GM23338 (cell line): Measurements from ENCODE around the gene AMBRA1. TPM values are rescaled to one million over a fixed set of nuclear protein-coding genes. Genes with fewer than 3 reads are reported as not detected.

Source experiments
- CREB1 ChIP-seq: fragments of 250-450 bp; sonication (Bioruptor Pico); IDR thresholded peaks from 2 replicates; pipeline ENCODE4 v1.5.0; 2020; ENCODE audit warnings: low read depth, mild to moderate bottlenecking, moderate library complexity
- EZH2 ChIP-seq: fragments of 200-600 bp; sonication (generic); IDR thresholded peaks from one replicate; pipeline ENCODE4 v1.8.0; 2017; ENCODE audit warnings: antibody characterized with exemption, mild to moderate bottlenecking, low read depth; ENCODE audit not compliant: unreplicated experiment
- EZH2phosphoT487 ChIP-seq: fragments of 200-600 bp; sonication (generic); IDR thresholded peaks from one replicate; pipeline ENCODE4 v1.8.1; 2018; ENCODE audit warnings: antibody characterized with exemption; ENCODE audit not compliant: unreplicated experiment
- JUNB ChIP-seq: IDR thresholded peaks from one replicate; pipeline ENCODE4 v1.6.1; 2016; ENCODE audit warnings: antibody characterized with exemption; ENCODE audit not compliant: unreplicated experiment
- NANOG ChIP-seq: IDR thresholded peaks from 2 replicates; pipeline ENCODE4 v1.6.1; 2016; ENCODE audit warnings: antibody characterized with exemption, borderline replicate concordance
- POLR2AphosphoS5 ChIP-seq: IDR thresholded peaks from 2 replicates; pipeline ENCODE4 v1.6.1; 2016; ENCODE audit warnings: antibody characterized with exemption, low read depth
- STAT1 ChIP-seq: IDR thresholded peaks from one replicate; pipeline ENCODE4 v1.6.1; 2016; ENCODE audit warnings: antibody characterized with exemption; ENCODE audit not compliant: unreplicated experiment
- polyA plus RNA-seq: library from polyadenylated mRNA; unstranded; fragments of >200 nt; fragmentation: Nextera tagmentation; extraction: Ambion mirVana; gene quantifications from 2 replicates; pipeline ENCODE4 v1.2.1, GENCODE V29; 2016
- total RNA-seq: library from RNA; depleted of rRNA; stranded (reverse); fragments of >200 nt; shearing (Covaris generic); gene quantifications from 2 replicates; pipeline ENCODE4 v1.2.3, GENCODE V29; 2014
- TF ChIP-seq, protein P1 (sequence below): fragments of 250-450 bp; sonication (Bioruptor Pico); IDR thresholded peaks from 2 replicates; pipeline ENCODE4 v1.5.0; 2020; ENCODE audit warnings: mild to moderate bottlenecking, moderate library complexity
- TF ChIP-seq, protein P2 (sequence below): IDR thresholded peaks from 2 replicates; pipeline ENCODE4 v1.6.1; 2016; ENCODE audit warnings: antibody characterized with exemption
- TF ChIP-seq, protein P3 (sequence below), 2 experiments: fragments of 200-600 bp in 1 of 2; sonication (generic) in 1 of 2; conservative IDR thresholded peaks; 2 replicates each; pipeline versions ENCODE4 v1.5.1 to v1.6.1; 2016 to 2017; ENCODE audit warnings: antibody characterized with exemption in 2 of 2, low read depth in 2 of 2, mild to moderate bottlenecking in 2 of 2, moderate library complexity in 1 of 2

Gene AMBRA1
- total and polyA plus RNA-seq, 2 experiments from 2014 or later = 8.3 to 34.8 TPM

DNA sequence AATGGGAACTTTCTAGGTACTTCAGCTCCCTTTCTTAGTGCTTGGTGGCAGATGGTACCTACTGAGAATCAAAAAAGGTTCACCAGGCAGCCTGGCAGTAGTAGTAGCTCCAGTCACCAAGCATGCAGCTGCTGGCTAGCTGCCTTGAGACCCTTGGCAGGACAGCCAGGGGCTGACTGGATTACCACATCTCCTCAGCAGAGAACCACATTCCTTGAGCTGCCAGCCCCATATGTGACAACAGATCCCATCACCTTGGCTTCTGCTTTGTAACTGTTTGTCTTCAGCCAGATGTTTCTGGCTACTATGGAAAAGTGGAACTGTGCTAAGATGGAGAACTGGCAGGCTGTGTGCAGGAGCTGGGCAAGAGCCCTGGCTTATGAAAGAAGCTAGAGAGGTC is 162.6 kb downstream of the AMBRA1 start (continued):
- TF ChIP-seq, protein P1, sequence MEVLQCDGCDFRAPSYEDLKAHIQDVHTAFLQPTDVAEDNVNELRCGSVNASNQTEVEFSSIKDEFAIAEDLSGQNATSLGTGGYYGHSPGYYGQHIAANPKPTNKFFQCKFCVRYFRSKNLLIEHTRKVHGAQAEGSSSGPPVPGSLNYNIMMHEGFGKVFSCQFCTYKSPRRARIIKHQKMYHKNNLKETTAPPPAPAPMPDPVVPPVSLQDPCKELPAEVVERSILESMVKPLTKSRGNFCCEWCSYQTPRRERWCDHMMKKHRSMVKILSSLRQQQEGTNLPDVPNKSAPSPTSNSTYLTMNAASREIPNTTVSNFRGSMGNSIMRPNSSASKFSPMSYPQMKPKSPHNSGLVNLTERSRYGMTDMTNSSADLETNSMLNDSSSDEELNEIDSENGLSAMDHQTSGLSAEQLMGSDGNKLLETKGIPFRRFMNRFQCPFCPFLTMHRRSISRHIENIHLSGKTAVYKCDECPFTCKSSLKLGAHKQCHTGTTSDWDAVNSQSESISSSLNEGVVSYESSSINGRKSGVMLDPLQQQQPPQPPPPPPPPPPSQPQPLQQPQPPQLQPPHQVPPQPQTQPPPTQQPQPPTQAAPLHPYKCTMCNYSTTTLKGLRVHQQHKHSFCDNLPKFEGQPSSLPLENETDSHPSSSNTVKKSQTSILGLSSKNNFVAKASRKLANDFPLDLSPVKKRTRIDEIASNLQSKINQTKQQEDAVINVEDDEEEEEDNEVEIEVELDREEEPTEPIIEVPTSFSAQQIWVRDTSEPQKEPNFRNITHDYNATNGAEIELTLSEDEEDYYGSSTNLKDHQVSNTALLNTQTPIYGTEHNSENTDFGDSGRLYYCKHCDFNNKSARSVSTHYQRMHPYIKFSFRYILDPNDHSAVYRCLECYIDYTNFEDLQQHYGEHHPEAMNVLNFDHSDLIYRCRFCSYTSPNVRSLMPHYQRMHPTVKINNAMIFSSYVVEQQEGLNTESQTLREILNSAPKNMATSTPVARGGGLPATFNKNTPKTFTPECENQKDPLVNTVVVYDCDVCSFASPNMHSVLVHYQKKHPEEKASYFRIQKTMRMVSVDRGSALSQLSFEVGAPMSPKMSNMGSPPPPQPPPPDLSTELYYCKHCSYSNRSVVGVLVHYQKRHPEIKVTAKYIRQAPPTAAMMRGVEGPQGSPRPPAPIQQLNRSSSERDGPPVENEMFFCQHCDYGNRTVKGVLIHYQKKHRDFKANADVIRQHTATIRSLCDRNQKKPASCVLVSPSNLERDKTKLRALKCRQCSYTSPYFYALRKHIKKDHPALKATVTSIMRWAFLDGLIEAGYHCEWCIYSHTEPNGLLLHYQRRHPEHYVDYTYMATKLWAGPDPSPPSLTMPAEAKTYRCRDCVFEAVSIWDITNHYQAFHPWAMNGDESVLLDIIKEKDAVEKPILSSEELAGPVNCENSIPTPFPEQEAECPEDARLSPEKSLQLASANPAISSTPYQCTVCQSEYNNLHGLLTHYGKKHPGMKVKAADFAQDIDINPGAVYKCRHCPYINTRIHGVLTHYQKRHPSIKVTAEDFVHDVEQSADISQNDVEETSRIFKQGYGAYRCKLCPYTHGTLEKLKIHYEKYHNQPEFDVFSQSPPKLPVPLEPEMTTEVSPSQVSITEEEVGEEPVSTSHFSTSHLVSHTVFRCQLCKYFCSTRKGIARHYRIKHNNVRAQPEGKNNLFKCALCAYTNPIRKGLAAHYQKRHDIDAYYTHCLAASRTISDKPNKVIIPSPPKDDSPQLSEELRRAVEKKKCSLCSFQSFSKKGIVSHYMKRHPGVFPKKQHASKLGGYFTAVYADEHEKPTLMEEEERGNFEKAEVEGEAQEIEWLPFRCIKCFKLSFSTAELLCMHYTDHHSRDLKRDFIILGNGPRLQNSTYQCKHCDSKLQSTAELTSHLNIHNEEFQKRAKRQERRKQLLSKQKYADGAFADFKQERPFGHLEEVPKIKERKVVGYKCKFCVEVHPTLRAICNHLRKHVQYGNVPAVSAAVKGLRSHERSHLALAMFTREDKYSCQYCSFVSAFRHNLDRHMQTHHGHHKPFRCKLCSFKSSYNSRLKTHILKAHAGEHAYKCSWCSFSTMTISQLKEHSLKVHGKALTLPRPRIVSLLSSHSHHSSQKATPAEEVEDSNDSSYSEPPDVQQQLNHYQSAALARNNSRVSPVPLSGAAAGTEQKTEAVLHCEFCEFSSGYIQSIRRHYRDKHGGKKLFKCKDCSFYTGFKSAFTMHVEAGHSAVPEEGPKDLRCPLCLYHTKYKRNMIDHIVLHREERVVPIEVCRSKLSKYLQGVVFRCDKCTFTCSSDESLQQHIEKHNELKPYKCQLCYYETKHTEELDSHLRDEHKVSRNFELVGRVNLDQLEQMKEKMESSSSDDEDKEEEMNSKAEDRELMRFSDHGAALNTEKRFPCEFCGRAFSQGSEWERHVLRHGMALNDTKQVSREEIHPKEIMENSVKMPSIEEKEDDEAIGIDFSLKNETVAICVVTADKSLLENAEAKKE (CRISPR knock-in tag) = no peak
- TF ChIP-seq POLR2AphosphoS5 (no peak), STAT1 (no peak), EZH2phosphoT487 (no peak), EZH2 (no peak), JUNB (no peak), NANOG (no peak), CREB1 (CRISPR knock-in tag) (no peak)
- TF ChIP-seq, protein P2, sequence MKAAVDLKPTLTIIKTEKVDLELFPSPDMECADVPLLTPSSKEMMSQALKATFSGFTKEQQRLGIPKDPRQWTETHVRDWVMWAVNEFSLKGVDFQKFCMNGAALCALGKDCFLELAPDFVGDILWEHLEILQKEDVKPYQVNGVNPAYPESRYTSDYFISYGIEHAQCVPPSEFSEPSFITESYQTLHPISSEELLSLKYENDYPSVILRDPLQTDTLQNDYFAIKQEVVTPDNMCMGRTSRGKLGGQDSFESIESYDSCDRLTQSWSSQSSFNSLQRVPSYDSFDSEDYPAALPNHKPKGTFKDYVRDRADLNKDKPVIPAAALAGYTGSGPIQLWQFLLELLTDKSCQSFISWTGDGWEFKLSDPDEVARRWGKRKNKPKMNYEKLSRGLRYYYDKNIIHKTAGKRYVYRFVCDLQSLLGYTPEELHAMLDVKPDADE = no peak
- TF ChIP-seq, protein P3, sequence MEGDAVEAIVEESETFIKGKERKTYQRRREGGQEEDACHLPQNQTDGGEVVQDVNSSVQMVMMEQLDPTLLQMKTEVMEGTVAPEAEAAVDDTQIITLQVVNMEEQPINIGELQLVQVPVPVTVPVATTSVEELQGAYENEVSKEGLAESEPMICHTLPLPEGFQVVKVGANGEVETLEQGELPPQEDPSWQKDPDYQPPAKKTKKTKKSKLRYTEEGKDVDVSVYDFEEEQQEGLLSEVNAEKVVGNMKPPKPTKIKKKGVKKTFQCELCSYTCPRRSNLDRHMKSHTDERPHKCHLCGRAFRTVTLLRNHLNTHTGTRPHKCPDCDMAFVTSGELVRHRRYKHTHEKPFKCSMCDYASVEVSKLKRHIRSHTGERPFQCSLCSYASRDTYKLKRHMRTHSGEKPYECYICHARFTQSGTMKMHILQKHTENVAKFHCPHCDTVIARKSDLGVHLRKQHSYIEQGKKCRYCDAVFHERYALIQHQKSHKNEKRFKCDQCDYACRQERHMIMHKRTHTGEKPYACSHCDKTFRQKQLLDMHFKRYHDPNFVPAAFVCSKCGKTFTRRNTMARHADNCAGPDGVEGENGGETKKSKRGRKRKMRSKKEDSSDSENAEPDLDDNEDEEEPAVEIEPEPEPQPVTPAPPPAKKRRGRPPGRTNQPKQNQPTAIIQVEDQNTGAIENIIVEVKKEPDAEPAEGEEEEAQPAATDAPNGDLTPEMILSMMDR (conservative IDR thresholded peaks at IDR 0.05; ENCODE audit: low read depth in 2 of 2) = no peak
